Measurements from ENCODE around the gene MCOLN2. TPM values are rescaled to one million over a fixed set of nuclear protein-coding genes. Genes with fewer than 3 reads are reported as not detected.
A peak's percentile ranks its signal among the peaks of the same experiment; 100 is the strongest.

Gene MCOLN2
- total RNA-seq, 1 donor: 1.8 TPM

GRCh38 chr1:84944767-84945486 is 52.0 kb downstream of the MCOLN2 start:
- peaks cover 23% of the 10 kb centered on the region for H3K27me3 ChIP-seq (ENCODE audit: insufficient read depth, low read length)
- no peaks in the 10 kb centered on the region for H3K36me3 ChIP-seq (ENCODE audit: insufficient read depth, low read length)
- H3K4me2 ChIP-seq (ENCODE audit: insufficient read depth, low read length): peak overlapping the region; percentile 82
- H3K79me2 ChIP-seq (ENCODE audit: insufficient read depth, low read length): no peaks in the 10 kb centered on the region
- peaks cover 21% of the 10 kb centered on the region for H3K4me1 ChIP-seq (ENCODE audit: insufficient read depth, low read length)
- H4K20me1 ChIP-seq (ENCODE audit: insufficient read depth, low read length): no peaks in the 10 kb centered on the region
- peak overlapping the region; percentile 70 for H3K4me3 ChIP-seq (ENCODE audit: insufficient read depth, low read length)
- no peak for DNase-seq (ENCODE audit: insufficient read length, low spot score, missing footprints)
- peak overlapping the region; percentile 40 for H3K27ac ChIP-seq (ENCODE audit: low read depth, low read length)
- TF ChIP-seq CTCF (IDR thresholded peaks at IDR 0.05; ENCODE audit: extremely low read depth, low read depth, low read length): peak; percentile 96
- peak overlapping the region; percentile 82 for H2AFZ ChIP-seq (ENCODE audit: low read length)
- H3K9me3 ChIP-seq (ENCODE audit: low read depth, low read length): no peaks in the 10 kb centered on the region

- no peaks in the 10 kb centered on the region for H3K9me3 ChIP-seq (ENCODE audit: low read depth, low read length)
- H3K4me1 ChIP-seq (ENCODE audit: insufficient read depth, low read length): peaks cover 27% of the 10 kb centered on the region
- H3K4me3 ChIP-seq (ENCODE audit: insufficient read depth, low read length): no peak overlapping the region
- H3K36me3 ChIP-seq (ENCODE audit: insufficient read depth, low read length): no peaks in the 10 kb centered on the region
- no peaks in the 10 kb centered on the region for H4K20me1 ChIP-seq (ENCODE audit: insufficient read depth, low read length)
- H3K4me2 ChIP-seq (ENCODE audit: insufficient read depth, low read length): no peak overlapping the region
- no peak overlapping the region for H2AFZ ChIP-seq (ENCODE audit: low read length)
- no peaks in the 10 kb centered on the region for H3K79me2 ChIP-seq (ENCODE audit: insufficient read depth, low read length)
- no peak for TF ChIP-seq CTCF (IDR thresholded peaks at IDR 0.05; ENCODE audit: extremely low read depth, low read depth, low read length)
- H3K27me3 ChIP-seq (ENCODE audit: insufficient read depth, low read length): peaks cover 23% of the 10 kb centered on the region
- H3K27ac ChIP-seq (ENCODE audit: low read depth, low read length): no peak overlapping the region
- no peak for DNase-seq (ENCODE audit: insufficient read length, low spot score, missing footprints)
Observed at GRCh38 chr1:84941843-84942242, 55.1 kb downstream of the MCOLN2 start.

- no peaks in the 10 kb centered on the region for H3K9me3 ChIP-seq (ENCODE audit: low read depth, low read length)
- TF ChIP-seq CTCF (IDR thresholded peaks at IDR 0.05; ENCODE audit: extremely low read depth, low read depth, low read length): no peak
- H3K4me3 ChIP-seq (ENCODE audit: insufficient read depth, low read length): no peak overlapping the region
- H2AFZ ChIP-seq (ENCODE audit: low read length): no peak overlapping the region
- peaks cover 15% of the 10 kb centered on the region for H3K4me1 ChIP-seq (ENCODE audit: insufficient read depth, low read length)
- H4K20me1 ChIP-seq (ENCODE audit: insufficient read depth, low read length): no peaks in the 10 kb centered on the region
- no peak for DNase-seq (ENCODE audit: insufficient read length, low spot score, missing footprints)
- no peak overlapping the region for H3K4me2 ChIP-seq (ENCODE audit: insufficient read depth, low read length)
- H3K27ac ChIP-seq (ENCODE audit: low read depth, low read length): no peak overlapping the region
- peaks cover 23% of the 10 kb centered on the region for H3K27me3 ChIP-seq (ENCODE audit: insufficient read depth, low read length)
- no peaks in the 10 kb centered on the region for H3K79me2 ChIP-seq (ENCODE audit: insufficient read depth, low read length)
- no peaks in the 10 kb centered on the region for H3K36me3 ChIP-seq (ENCODE audit: insufficient read depth, low read length)
Observed at GRCh38 chr1:84940481-84940880, 56.4 kb downstream of the MCOLN2 start.

DNA sequence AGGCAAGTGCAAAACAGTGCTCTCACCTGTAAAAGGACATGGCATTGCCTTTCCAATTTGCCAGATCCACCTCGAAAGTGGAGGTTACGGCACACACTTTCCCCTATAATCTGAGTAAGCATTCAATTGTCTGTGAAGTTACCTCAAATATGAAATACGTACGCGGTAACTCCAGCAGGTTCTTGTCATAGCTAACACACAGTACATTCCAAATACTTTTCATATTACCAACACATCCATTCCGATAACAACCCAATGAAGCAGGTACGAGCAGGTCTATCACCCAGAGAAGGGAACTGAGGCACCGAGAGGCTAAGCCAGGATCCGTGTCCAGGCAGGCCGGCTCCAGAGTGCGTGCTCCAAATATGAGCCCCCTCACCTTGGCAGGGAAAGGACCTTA is 57.2 kb downstream of the MCOLN2 start:
- no peak for DNase-seq (ENCODE audit: insufficient read length, low spot score, missing footprints)
- H3K9me3 ChIP-seq (ENCODE audit: low read depth, low read length): no peaks in the 10 kb centered on the region

More for the DNA sequence above, 57.2 kb downstream of the MCOLN2 start:
- H4K20me1 ChIP-seq (ENCODE audit: insufficient read depth, low read length): no peaks in the 10 kb centered on the region
- H3K4me2 ChIP-seq (ENCODE audit: insufficient read depth, low read length): no peak overlapping the region
- TF ChIP-seq CTCF (IDR thresholded peaks at IDR 0.05; ENCODE audit: extremely low read depth, low read depth, low read length): no peak
- peaks cover 25% of the 10 kb centered on the region for H3K27me3 ChIP-seq (ENCODE audit: insufficient read depth, low read length)
- no peaks in the 10 kb centered on the region for H3K79me2 ChIP-seq (ENCODE audit: insufficient read depth, low read length)
- no peak overlapping the region for H2AFZ ChIP-seq (ENCODE audit: low read length)
- H3K4me3 ChIP-seq (ENCODE audit: insufficient read depth, low read length): no peak overlapping the region
- no peak overlapping the region for H3K27ac ChIP-seq (ENCODE audit: low read depth, low read length)
- peaks cover 11% of the 10 kb centered on the region for H3K4me1 ChIP-seq (ENCODE audit: insufficient read depth, low read length)
- no peaks in the 10 kb centered on the region for H3K36me3 ChIP-seq (ENCODE audit: insufficient read depth, low read length)

Data from osteoblast (primary cell).